T-helper 2 cell treated with Interferon-gamma antibody and Interleukin-4, amounts not matched to agents 5 μg/mL and 100 μg/mL, for 36 hours (primary cell): Measurements from ENCODE around the gene HCK.
"Not testable (repeated sequence)": the region's sequence is repeated elsewhere in the genome, so short reads cannot be mapped to it uniquely, and the experiment has no call there.

Experiments used
- DNase-seq: peaks from one replicate; pipeline ENCODE4 v3.0.0; 2021; ENCODE audit warnings: low spot score
- H3K27ac Mint-ChIP-seq: one replicate; pipeline ENCODE4 v1.8.0; 2021; ENCODE audit warnings: mild to moderate bottlenecking, mixed read lengths
- H3K27me3 Mint-ChIP-seq: one replicate; pipeline ENCODE4 v1.8.0; 2021; ENCODE audit warnings: low read depth, mixed read lengths
- H3K36me3 Mint-ChIP-seq: one replicate; pipeline ENCODE4 v1.8.0; 2021; ENCODE audit warnings: low read depth, mixed read lengths
- H3K4me1 Mint-ChIP-seq: one replicate; pipeline ENCODE4 v1.8.0; 2021; ENCODE audit warnings: low read depth, mixed read lengths
- H3K4me3 Mint-ChIP-seq: one replicate; pipeline ENCODE4 v1.8.0; 2022; ENCODE audit warnings: mild to moderate bottlenecking, moderate library complexity, mixed read lengths
- H3K9me3 Mint-ChIP-seq: one replicate; pipeline ENCODE4 v1.8.0; 2021; ENCODE audit warnings: mixed read lengths

HCK gene

DNA sequence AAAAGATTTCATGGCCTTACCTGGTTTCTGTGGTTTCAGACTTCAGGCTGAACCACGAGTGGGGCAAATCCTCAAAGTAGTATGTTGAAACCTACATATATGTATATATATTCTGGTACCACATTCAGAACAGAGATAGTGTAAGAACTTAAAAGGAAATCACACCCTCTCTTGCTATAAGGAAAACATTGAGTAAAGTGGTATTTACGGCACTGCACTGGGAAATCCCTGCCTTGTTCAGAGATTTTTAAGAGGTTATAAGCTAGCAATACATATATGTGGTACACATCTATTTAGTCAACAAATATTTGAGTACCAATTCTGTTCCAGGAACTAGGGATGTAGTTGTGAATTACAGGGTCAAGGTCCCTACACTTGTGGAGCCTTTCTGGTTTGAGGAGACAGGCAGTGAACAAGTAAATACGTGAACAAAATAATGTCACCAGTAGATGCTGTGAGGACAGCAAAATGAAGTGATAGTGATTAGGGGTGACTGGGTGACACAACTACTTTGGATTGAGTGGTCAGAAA, 59.2 kb downstream of the HCK start:
- Mint-ChIP-seq H3K27ac (no peak overlapping the region), H3K9me3 (no peaks in the 10 kb centered on the region), H3K4me1 (peaks cover 28% of the 10 kb centered on the region), H3K27me3 (no peaks in the 10 kb centered on the region), H3K36me3 (peaks cover 18% of the 10 kb centered on the region), H3K4me3 (peak overlapping the region; percentile 96)
- DNase-seq = no peak

GRCh38 chr20:32111753-32112152, 59.7 kb downstream of the HCK start:
- H3K27me3 Mint-ChIP-seq = no peaks in the 10 kb centered on the region
- peaks cover 20% of the 10 kb centered on the region for H3K36me3 Mint-ChIP-seq
- no peaks in the 10 kb centered on the region for H3K9me3 Mint-ChIP-seq
- H3K4me1 Mint-ChIP-seq = peaks cover 32% of the 10 kb centered on the region
- H3K4me3 Mint-ChIP-seq = peak overlapping the region; percentile 4
- no peak for DNase-seq
- H3K27ac Mint-ChIP-seq = peak overlapping the region; percentile 7

DNA sequence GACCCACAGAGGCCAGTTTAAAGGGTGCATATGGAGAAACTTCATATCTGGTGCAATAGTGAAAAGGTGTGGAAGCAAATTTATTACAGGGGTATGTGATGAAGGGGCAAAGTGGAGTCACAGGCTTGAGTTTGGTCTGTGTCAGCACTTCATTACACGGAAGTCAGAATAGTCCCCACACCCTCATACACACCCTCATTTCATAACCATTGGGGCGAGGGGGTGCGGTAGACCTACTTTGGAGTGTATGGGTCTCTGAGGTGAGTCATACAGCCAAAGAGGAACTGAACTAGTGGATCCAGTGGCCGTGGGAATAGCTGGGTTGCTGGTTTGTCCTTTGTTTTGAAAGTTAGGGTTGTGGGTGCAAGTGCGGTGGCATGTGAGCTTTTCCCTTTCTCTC, 60.8 kb downstream of the HCK start:
- Mint-ChIP-seq H3K36me3 (peaks cover 20% of the 10 kb centered on the region), H3K4me3 (no peak overlapping the region), H3K4me1 (peaks cover 37% of the 10 kb centered on the region)

DNA sequence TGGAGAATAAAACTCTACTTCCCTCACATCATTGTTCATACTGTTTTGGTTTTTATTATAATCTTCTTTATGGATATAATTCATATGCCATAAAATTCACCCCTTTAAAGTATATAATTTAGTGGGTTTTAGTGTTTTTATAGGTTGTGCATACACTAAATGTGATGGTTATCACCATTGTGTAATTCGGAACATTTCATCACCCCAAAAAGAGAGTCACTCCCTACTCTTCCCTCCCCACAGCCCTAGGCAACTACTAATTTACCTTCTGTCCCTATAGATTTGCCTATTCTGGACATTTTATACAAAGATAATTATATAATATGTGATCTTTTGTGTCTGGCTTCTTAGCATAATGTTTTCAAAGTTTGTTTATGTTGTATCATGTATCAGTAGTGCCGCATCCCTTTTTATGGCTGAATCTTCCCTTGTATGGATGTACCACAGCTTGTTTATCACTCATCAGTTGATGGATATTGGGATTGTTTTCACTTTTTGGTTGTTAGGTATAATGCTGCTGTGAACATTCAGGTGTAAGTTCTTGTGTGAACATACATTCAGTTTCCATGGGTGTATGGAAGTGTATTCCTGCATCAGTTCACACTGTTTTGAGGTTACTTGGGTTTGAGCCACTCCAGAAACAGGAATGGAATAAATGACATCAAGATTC, 61.7 kb downstream of the HCK start:
- H3K36me3 Mint-ChIP-seq = peaks cover 20% of the 10 kb centered on the region
- no peaks in the 10 kb centered on the region for H3K9me3 Mint-ChIP-seq
- H3K4me3 Mint-ChIP-seq = no peak overlapping the region
- DNase-seq = no peak
- H3K4me1 Mint-ChIP-seq = peaks cover 37% of the 10 kb centered on the region
- no peak overlapping the region for H3K27ac Mint-ChIP-seq
- no peaks in the 10 kb centered on the region for H3K27me3 Mint-ChIP-seq

More for the DNA sequence above, 60.8 kb downstream of the HCK start:
- no peaks in the 10 kb centered on the region for H3K27me3 Mint-ChIP-seq
- H3K27ac Mint-ChIP-seq = no peak overlapping the region
- DNase-seq = no peak
- H3K9me3 Mint-ChIP-seq = no peaks in the 10 kb centered on the region

GRCh38 chr20:32114305-32114960, 62.4 kb downstream of the HCK start:
- Mint-ChIP-seq H3K27me3 (no peaks in the 10 kb centered on the region), H3K4me3 (no peak overlapping the region)
- DNase-seq = no peak

DNA sequence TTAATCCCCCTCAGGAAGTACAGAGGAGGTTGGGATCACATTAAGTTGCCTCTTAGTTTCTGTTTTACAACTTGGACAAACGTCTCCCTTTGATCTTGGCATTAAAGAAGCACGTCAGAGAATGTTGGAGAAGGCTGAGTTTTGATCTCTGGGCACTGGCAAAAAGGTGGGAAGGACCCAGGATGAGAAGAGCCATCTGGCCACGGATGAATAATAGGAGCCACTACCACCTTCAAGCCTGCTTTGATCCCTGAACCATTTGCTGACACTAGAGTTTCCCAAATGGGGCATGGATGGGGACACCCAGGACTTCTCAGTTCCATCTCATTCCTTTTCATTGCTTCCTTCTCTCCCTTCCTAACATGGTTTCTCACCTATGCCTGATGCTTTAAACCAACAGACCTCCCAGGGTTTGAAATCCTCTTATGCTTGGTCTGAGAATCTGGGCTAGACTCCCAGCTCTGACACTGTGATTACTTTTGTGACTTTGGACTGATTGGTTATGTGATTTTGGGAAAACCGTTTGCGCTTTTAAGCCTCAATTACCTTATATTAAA, 63.2 kb downstream of the HCK start:
- Mint-ChIP-seq H3K4me1 (peaks cover 36% of the 10 kb centered on the region), H3K4me3 (no peak overlapping the region), H3K36me3 (peaks cover 20% of the 10 kb centered on the region), H3K27ac (no peak overlapping the region), H3K9me3 (no peaks in the 10 kb centered on the region), H3K27me3 (no peaks in the 10 kb centered on the region)
- no peak for DNase-seq

More at GRCh38 chr20:32114305-32114960, 62.4 kb downstream of the HCK start:
- H3K36me3 Mint-ChIP-seq = peaks cover 20% of the 10 kb centered on the region
- peaks cover 37% of the 10 kb centered on the region for H3K4me1 Mint-ChIP-seq
- H3K27ac Mint-ChIP-seq = no peak overlapping the region
- H3K9me3 Mint-ChIP-seq = no peaks in the 10 kb centered on the region

DNA sequence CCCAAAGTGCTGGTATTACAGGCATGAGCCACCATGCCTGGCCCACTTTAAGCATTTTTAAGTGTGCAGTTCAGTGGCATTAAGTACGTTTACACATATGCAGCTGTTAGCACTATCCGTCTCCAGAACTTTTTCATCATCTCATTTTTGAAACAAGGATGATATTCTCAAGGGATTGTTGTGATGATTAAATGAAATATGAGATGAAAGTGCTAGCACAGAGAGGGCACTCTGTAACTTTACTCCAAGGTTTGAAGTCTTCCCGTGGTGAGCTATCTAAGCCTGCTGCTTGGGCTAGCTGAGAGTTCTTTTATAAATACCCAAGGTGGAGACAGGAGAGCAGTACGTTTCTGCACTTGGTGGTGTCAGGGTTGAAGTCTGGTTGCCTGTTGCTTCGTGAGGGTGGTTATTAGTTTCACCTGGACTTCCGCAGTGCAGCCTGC, 64.1 kb downstream of the HCK start:
- H3K4me3 Mint-ChIP-seq = no peak overlapping the region
- peaks cover 28% of the 10 kb centered on the region for H3K4me1 Mint-ChIP-seq
- peaks cover 20% of the 10 kb centered on the region for H3K36me3 Mint-ChIP-seq
- no peak for DNase-seq
- H3K9me3 Mint-ChIP-seq = no peaks in the 10 kb centered on the region
- no peak overlapping the region for H3K27ac Mint-ChIP-seq
- H3K27me3 Mint-ChIP-seq = no peaks in the 10 kb centered on the region

DNA sequence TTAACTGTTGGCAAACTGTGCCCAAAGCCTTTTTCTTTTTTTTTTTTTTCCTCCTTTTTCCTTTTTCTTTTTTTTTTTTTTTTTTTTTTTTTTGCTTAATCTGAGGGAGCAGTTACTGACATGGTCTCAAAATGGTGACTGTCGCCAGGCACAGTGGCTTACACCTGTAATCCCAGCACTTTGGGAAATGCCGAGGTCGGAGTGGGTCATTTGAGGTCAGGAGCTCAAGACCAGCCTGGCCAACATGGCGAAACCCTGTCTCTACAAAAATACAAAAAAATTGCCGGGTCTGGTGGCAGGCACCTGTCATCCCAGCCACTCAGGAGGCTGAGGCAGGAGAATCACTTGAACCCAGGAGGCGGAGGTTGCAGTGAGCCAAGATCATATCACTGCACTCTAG, 64.8 kb downstream of the HCK start:
- Mint-ChIP-seq H3K36me3 (peaks cover 14% of the 10 kb centered on the region), H3K4me1 (peaks cover 21% of the 10 kb centered on the region)
- not testable (repeated sequence) for H3K4me3 Mint-ChIP-seq, DNase-seq, H3K9me3 Mint-ChIP-seq, H3K27ac Mint-ChIP-seq, H3K27me3 Mint-ChIP-seq

DNA sequence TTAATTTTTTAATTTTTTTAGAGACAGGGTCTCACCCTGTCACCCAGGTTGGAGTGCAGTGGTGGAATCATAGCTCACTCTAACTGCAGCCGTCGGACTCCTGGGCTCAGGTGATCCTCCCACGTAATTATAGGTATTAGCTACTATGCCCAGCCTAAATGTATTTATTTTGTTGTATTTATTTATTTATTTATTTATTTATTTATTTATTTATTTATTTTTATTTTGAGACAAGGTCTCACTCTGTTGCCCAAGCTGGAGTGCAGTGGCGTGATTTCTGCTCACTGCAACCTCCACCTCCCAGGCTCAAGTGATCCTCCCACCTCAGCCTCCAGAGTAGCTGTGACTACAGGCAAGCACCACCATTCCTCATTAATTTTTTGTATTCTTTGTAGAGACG, 66.4 kb downstream of the HCK start:
- not testable (repeated sequence) for H3K27me3 Mint-ChIP-seq, DNase-seq, H3K4me3 Mint-ChIP-seq, H3K27ac Mint-ChIP-seq, H3K9me3 Mint-ChIP-seq
- Mint-ChIP-seq H3K36me3 (peaks cover 14% of the 10 kb centered on the region), H3K4me1 (peaks cover 12% of the 10 kb centered on the region)

- no peak for DNase-seq
- no peak overlapping the region for H3K27ac Mint-ChIP-seq
- H3K36me3 Mint-ChIP-seq = peaks cover 16% of the 10 kb centered on the region
- no peak overlapping the region for H3K4me3 Mint-ChIP-seq
- H3K9me3 Mint-ChIP-seq = no peaks in the 10 kb centered on the region
- H3K4me1 Mint-ChIP-seq = peaks cover 12% of the 10 kb centered on the region
- no peaks in the 10 kb centered on the region for H3K27me3 Mint-ChIP-seq
Observed at GRCh38 chr20:32119734-32120133, 67.7 kb downstream of the HCK start.

DNA sequence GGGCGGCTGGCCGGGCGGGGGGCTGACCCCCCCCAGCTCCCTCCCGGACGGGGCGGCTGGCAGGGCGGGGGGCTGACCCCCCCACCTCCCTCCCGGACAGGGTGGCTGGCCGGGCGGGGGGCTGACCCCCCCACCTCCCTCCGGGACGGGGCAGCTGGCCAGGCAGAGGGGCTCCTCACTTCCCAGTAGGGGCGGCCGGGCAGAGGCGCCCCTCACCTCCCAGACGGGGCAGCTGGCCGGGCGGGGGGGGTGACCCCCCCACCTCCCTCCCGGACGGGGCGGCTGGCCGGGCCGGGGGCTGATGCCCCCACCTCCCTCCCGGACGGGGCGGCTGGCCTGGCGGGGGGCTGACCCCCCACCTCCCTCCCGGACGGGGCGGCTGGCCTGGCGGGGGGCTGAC, 69.9 kb downstream of the HCK start:
- H3K27me3 Mint-ChIP-seq, H3K4me3 Mint-ChIP-seq, H3K36me3 Mint-ChIP-seq, H3K27ac Mint-ChIP-seq, DNase-seq, H3K4me1 Mint-ChIP-seq, H3K9me3 Mint-ChIP-seq: not testable (repeated sequence)

- Mint-ChIP-seq H3K4me1 (no peaks in the 10 kb centered on the region), H3K9me3 (no peaks in the 10 kb centered on the region), H3K27ac (no peak overlapping the region), H3K4me3 (no peak overlapping the region), H3K27me3 (no peaks in the 10 kb centered on the region), H3K36me3 (peaks cover 6% of the 10 kb centered on the region)
- no peak for DNase-seq
Observed at GRCh38 chr20:32123088-32123487, 71.0 kb downstream of the HCK start.

DNA sequence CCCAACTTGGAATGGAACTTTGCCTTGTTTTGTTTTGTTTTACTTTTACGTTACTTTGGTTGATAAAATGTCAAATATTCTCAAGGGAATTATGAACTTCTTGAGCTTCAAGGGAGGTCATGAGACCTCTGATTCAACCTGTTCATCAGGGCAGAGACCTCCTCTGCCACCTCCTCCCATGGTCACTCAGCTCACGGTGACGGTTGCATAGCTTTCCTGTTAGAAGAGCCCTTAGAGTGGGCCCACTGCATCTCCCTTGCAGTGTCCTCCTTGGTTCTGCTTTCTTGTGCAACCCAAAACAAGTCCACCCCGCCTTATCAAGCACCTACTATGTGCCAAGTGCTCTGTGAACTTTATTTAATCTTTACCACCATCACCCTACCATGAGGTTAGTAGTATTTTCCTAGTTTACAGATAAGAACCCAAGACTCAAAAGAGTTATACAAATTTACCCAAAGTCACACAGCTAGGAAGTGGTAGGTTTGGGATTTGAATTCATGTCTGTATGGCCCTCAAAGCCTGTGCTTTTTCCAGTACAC, 72.9 kb downstream of the HCK start:
- no peaks in the 10 kb centered on the region for H3K9me3 Mint-ChIP-seq
- no peak overlapping the region for H3K4me3 Mint-ChIP-seq
- no peaks in the 10 kb centered on the region for H3K4me1 Mint-ChIP-seq
- H3K27me3 Mint-ChIP-seq = no peaks in the 10 kb centered on the region
- H3K36me3 Mint-ChIP-seq = peaks cover 6% of the 10 kb centered on the region
- no peak for DNase-seq
- no peak overlapping the region for H3K27ac Mint-ChIP-seq

DNA sequence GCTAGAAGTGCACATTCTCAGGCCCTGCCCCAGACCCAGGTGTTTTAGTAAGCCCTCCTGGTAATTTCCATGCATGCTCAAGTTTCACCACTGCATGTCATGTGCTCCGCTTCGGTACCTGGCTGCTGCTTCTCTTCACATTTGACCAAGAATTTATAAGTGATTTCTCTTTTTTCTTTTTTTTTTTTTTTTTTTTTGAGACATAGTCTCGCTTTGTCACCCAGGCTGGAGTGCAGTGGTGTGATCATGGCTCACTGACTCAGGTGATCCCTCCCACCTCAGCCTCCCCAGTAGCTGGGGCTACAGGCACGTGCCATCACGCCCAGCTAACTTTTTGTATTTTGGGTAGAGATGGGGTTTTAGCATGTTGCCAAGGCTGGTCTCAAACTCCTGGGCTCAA, 73.5 kb downstream of the HCK start:
- Mint-ChIP-seq H3K4me1 (no peaks in the 10 kb centered on the region), H3K27me3 (no peaks in the 10 kb centered on the region), H3K36me3 (peaks cover 6% of the 10 kb centered on the region), H3K4me3 (no peak overlapping the region), H3K9me3 (no peaks in the 10 kb centered on the region), H3K27ac (no peak overlapping the region)
- no peak for DNase-seq
